SK-N-MC (cell line): ENCODE results near the gene TSPAN12.

Source experiments
- DNase-seq: peaks from one replicate; pipeline ENCODE4 v3.0.0-alpha.2; 2011; ENCODE audit warnings: low read depth, low spot score
- H3K27ac ChIP-seq: fragments of 200-600 bp; sonication (generic); 2 replicates; pipeline ENCODE4 v1.5.1; 2016; ENCODE audit warnings: mixed run types
- H3K36me3 ChIP-seq: fragments of 200-600 bp; sonication (generic); 2 replicates; pipeline ENCODE4 v1.6.1; 2017; ENCODE audit warnings: antibody characterized with exemption, low read length, mixed read lengths; ENCODE audit not compliant: insufficient read depth
- H3K4me3 ChIP-seq: fragments of 200-600 bp; sonication (generic); 2 replicates; pipeline ENCODE4 v1.5.1; 2016
- H3K9ac ChIP-seq: fragments of 200-600 bp; sonication (generic); 2 replicates; pipeline ENCODE4 v1.8.0; 2017; ENCODE audit warnings: mixed run types, mixed read lengths; ENCODE audit not compliant: insufficient read length
- H3K9me3 ChIP-seq: fragments of 200-600 bp; sonication (generic); 2 replicates; pipeline ENCODE4 v1.6.1; 2017; ENCODE audit warnings: low read depth, mild to moderate bottlenecking, antibody characterized with exemption, low read length, moderate library complexity, mixed read lengths
- EZH2 ChIP-seq: fragments of 200-600 bp; sonication (generic); IDR thresholded peaks from one replicate; pipeline ENCODE4 v1.6.1; 2017; ENCODE audit warnings: antibody characterized with exemption
- FOXP2 ChIP-seq: optimal IDR thresholded peaks from 2 replicates; pipeline ENCODE3; 2011; ENCODE audit warnings: mild to moderate bottlenecking, moderate library complexity; ENCODE audit not compliant: insufficient read depth; ENCODE audit errors: extremely low read length, control extremely low read depth
- POLR2AphosphoS5 ChIP-seq: IDR thresholded peaks from 2 replicates; pipeline ENCODE4 v1.6.1; 2012; ENCODE audit warnings: mild to moderate bottlenecking, low read depth, low read length, borderline replicate concordance

The TSPAN12 gene

DNA sequence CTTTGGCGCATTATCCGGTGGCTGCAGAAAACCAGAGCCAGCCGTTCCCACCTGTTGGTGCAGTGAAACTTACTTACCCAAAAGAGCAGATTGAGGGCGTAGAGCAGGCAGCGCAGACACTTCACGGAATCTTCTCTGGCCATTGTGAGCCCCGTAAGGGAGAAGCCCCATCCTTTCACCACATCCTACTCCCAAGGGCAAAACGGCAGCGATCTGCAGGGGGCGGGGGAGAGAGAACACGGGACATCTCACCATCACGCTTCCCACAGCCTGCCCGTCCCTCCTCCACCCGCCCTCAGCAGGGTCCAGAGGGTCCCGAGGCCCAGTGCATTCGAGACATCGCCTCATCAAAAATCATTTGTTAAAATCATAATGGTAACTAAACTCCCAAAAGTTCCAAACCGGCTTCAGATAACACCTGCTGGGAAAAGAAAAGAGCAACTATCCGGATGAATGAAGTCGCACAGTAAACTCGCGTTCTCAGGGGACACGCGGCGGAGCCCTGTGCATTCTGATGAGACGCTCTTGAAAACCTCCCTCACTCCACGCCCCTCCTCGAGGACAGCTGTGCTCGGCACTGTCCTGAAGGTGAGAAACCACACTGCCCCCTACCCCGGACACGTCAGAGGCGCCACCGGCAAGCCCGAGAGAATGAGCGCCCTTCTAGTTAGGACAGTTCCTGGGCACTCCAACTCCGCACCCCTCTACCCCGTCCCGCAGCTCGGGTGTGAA is 1.2 kb downstream of the TSPAN12 start:
- H3K9me3 ChIP-seq, result no peaks in the 10 kb centered on the region
- peak overlapping the region; percentile 80 for H3K4me3 ChIP-seq
- no peaks in the 10 kb centered on the region for H3K36me3 ChIP-seq
- H3K27ac ChIP-seq, result no peak overlapping the region
- no peak overlapping the region for H3K9ac ChIP-seq
- TF ChIP-seq FOXP2 (no peak), EZH2 (no peak), POLR2AphosphoS5 (no peak)
- no peak for DNase-seq

DNA sequence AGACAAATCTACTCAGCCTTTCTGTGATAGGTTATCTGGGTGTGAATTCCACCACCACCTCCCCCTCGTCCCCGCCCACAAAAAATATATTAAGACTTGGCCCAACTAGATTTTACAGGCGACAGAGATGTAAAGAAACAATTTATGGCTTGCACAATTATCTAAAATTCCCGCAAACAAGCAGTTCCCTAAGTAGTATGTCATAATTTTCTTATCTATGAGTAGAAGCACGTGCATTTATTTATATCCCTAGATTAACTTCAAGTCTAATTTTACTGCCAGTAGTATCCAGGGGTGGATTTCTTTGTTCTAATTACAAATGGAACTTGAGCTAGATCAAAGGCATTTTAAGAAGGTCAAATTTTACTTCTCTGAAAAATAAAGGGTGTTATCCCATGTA is 1.7 kb downstream of the TSPAN12 start:
- H3K9me3 ChIP-seq, result no peaks in the 10 kb centered on the region
- H3K9ac ChIP-seq, result no peak overlapping the region
- TF ChIP-seq POLR2AphosphoS5 (no peak), EZH2 (no peak), FOXP2 (no peak)
- peak overlapping the region; percentile 80; the same call in 1 of the 2 replicates for H3K4me3 ChIP-seq
- DNase-seq, result no peak
- no peaks in the 10 kb centered on the region for H3K36me3 ChIP-seq
- H3K27ac ChIP-seq, result no peak overlapping the region

DNA sequence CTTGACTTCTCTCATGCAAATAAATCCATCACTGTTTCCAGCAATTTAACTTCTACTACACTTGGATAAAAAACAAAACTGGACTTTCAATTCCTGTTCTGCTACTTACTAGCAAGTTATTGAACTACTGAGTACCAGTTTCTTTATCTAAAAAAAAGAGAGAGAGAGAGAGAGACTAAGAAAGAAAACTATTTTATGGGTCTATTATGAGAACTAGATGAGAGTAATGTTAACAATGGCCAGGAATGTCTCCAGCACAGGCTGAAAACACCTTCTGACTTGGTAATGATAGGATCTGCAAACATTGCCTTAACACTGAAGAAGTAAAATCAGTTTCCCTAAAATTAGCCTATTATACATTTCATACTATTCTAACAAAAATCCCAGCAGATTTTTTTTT is 5.2 kb downstream of the TSPAN12 start:
- no peak overlapping the region for H3K4me3 ChIP-seq
- no peaks in the 10 kb centered on the region for H3K9me3 ChIP-seq
- no peak overlapping the region for H3K27ac ChIP-seq
- no peak overlapping the region for H3K9ac ChIP-seq
- H3K36me3 ChIP-seq, result no peaks in the 10 kb centered on the region
- DNase-seq, result no peak
- TF ChIP-seq EZH2 (no peak), FOXP2 (no peak), POLR2AphosphoS5 (no peak)

GRCh38 chr7:120843109-120843508 is 14.8 kb downstream of the TSPAN12 start:
- H3K9me3 ChIP-seq, result no peaks in the 10 kb centered on the region
- no peaks in the 10 kb centered on the region for H3K36me3 ChIP-seq
- H3K27ac ChIP-seq, result no peak overlapping the region
- TF ChIP-seq FOXP2, result no peak
- no peak for TF ChIP-seq POLR2AphosphoS5
- TF ChIP-seq EZH2, result no peak
- no peak for DNase-seq
- no peak overlapping the region for H3K9ac ChIP-seq
- H3K4me3 ChIP-seq, result no peak overlapping the region

- H3K9ac ChIP-seq, result no peak overlapping the region
- no peak for DNase-seq
- no peak overlapping the region for H3K4me3 ChIP-seq
- H3K36me3 ChIP-seq, result no peaks in the 10 kb centered on the region
- no peaks in the 10 kb centered on the region for H3K9me3 ChIP-seq
- no peak overlapping the region for H3K27ac ChIP-seq
- TF ChIP-seq FOXP2 (no peak), EZH2 (no peak), POLR2AphosphoS5 (no peak)
These were observed 15.8 kb downstream of the TSPAN12 start for GRCh38 chr7:120842121-120842621.

- Histone ChIP-seq H3K9ac (no peak overlapping the region), H3K27ac (no peak overlapping the region), H3K9me3 (no peaks in the 10 kb centered on the region), H3K4me3 (no peak overlapping the region), H3K36me3 (no peaks in the 10 kb centered on the region)
- TF ChIP-seq FOXP2 (no peak), EZH2 (no peak), POLR2AphosphoS5 (no peak)
- DNase-seq, result no peak
These were observed 16.3 kb downstream of the TSPAN12 start for GRCh38 chr7:120841608-120842007.

DNA sequence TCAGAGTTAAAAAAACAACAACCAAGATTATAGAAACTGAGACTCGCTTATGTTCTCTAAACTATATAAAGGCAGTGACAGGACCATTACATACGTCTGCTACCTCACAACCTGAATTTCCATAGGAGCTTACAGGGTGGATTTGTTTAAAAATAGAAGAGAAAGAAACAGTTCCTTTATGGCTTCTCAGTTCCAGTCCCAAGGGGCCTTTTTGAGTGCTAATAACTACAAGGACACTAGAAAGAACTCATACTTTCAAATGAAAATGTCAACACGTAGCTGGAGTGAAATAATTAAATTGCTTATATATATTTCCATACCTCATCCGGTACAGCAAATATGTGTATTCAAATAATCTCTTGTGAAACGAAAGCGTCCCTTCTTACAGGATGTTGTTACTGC is 19.7 kb downstream of the TSPAN12 start:
- Histone ChIP-seq H3K36me3 (no peaks in the 10 kb centered on the region), H3K9ac (no peak overlapping the region), H3K9me3 (no peaks in the 10 kb centered on the region), H3K4me3 (no peak overlapping the region), H3K27ac (no peak overlapping the region)
- no peak for DNase-seq
- no peak for TF ChIP-seq FOXP2
- TF ChIP-seq POLR2AphosphoS5, result no peak
- no peak for TF ChIP-seq EZH2

GRCh38 chr7:120837599-120837998 is 20.3 kb downstream of the TSPAN12 start:
- no peak for DNase-seq
- no peaks in the 10 kb centered on the region for H3K36me3 ChIP-seq
- no peak for TF ChIP-seq FOXP2
- TF ChIP-seq EZH2, result no peak
- no peak for TF ChIP-seq POLR2AphosphoS5

More at GRCh38 chr7:120837599-120837998, 20.3 kb downstream of the TSPAN12 start:
- Histone ChIP-seq H3K9me3 (no peaks in the 10 kb centered on the region), H3K9ac (no peak overlapping the region), H3K27ac (no peak overlapping the region), H3K4me3 (no peak overlapping the region)
